AG09309 (cell line): Measurements from ENCODE around the gene SPEN.

ENCODE experiments used
- DNase-seq: peaks from one replicate; pipeline ENCODE4 v3.0.0-alpha.2; 2010; ENCODE audit warnings: low read depth
- H3K4me3 ChIP-seq: 2 replicates; pipeline ENCODE4 v1.5.1; 2011; ENCODE audit warnings: mild to moderate bottlenecking, low read depth, low read length, moderate library complexity; ENCODE audit not compliant: control insufficient read depth
- CTCF ChIP-seq: IDR thresholded peaks from 2 replicates; pipeline ENCODE4 v1.5.1; 2011; ENCODE audit warnings: mild to moderate bottlenecking, low read depth, low read length, inconsistent platforms; ENCODE audit not compliant: insufficient read depth, control insufficient read depth; ENCODE audit errors: missing control alignments

Gene SPEN

GRCh38 chr1:15961492-15961891 is 114.0 kb downstream of the SPEN start:
- no peak for TF ChIP-seq CTCF
- no peak for DNase-seq
- H3K4me3 ChIP-seq = no peak overlapping the region

GRCh38 chr1:15962176-15962575 is 114.7 kb downstream of the SPEN start:
- H3K4me3 ChIP-seq = no peak overlapping the region
- no peak for DNase-seq
- no peak for TF ChIP-seq CTCF

- no peak for TF ChIP-seq CTCF
- no peak overlapping the region for H3K4me3 ChIP-seq
- DNase-seq = no peak
Measured at GRCh38 chr1:15962671-15963362, 115.3 kb downstream of the SPEN start.

- no peak for DNase-seq
- no peak for TF ChIP-seq CTCF
- no peak overlapping the region for H3K4me3 ChIP-seq
Measured at GRCh38 chr1:15963363-15963967, 116.0 kb downstream of the SPEN start.

- no peak for TF ChIP-seq CTCF
- H3K4me3 ChIP-seq = no peak overlapping the region
- no peak for DNase-seq
Measured at GRCh38 chr1:15963968-15964648, 116.6 kb downstream of the SPEN start.

GRCh38 chr1:15965228-15965767 is 117.8 kb downstream of the SPEN start:
- TF ChIP-seq CTCF = no peak
- H3K4me3 ChIP-seq = no peak overlapping the region
- DNase-seq = no peak
